ENCODE measurements around the gene DARS1.

DARS1 gene

GRCh38 chr2:136001131-136001530 lies 15.7 kb upstream of the DARS1 start:
- Histone ChIP-seq H3K27me3 (ENCODE audit: control insufficient read depth, low read length) (no peaks in the 10 kb centered on the region), H3K4me3 (ENCODE audit: low read length) (peak overlapping the region; percentile 13), H3K9me2 (replicated peaks; ENCODE audit: control insufficient read depth, low read length) (no peaks in the 10 kb centered on the region), H3K4me2 (ENCODE audit: low read length) (peak overlapping the region; percentile 59), H3K79me2 (ENCODE audit: control insufficient read depth, low read length) (no peaks in the 10 kb centered on the region), H3F3A (ENCODE audit: control insufficient read depth, insufficient read depth) (peaks cover 22% of the 10 kb centered on the region), H3K9me3 (ENCODE audit: control insufficient read depth, insufficient read depth, low read length) (0 out of 2 replicates have a peak, but pooled peaks cover 2% of the 10 kb centered on the region), H4K20me1 (ENCODE audit: control insufficient read depth, insufficient read depth, low read depth, low read length) (no peaks in the 10 kb centered on the region), H3K4me1 (ENCODE audit: control insufficient read depth, low read length) (peaks cover 72% of the 10 kb centered on the region), H3K27ac (ENCODE audit: low read depth, low read length) (peak overlapping the region; percentile 22), H3K36me3 (ENCODE audit: control insufficient read depth, low read length) (peaks cover 3% of the 10 kb centered on the region; the same call in 1 of the 2 replicates)
- no peak for TF ChIP-seq EZH2phosphoT487 (IDR thresholded peaks at IDR 0.05; ENCODE audit: borderline replicate concordance, low read length)
- TF ChIP-seq, protein P1, sequence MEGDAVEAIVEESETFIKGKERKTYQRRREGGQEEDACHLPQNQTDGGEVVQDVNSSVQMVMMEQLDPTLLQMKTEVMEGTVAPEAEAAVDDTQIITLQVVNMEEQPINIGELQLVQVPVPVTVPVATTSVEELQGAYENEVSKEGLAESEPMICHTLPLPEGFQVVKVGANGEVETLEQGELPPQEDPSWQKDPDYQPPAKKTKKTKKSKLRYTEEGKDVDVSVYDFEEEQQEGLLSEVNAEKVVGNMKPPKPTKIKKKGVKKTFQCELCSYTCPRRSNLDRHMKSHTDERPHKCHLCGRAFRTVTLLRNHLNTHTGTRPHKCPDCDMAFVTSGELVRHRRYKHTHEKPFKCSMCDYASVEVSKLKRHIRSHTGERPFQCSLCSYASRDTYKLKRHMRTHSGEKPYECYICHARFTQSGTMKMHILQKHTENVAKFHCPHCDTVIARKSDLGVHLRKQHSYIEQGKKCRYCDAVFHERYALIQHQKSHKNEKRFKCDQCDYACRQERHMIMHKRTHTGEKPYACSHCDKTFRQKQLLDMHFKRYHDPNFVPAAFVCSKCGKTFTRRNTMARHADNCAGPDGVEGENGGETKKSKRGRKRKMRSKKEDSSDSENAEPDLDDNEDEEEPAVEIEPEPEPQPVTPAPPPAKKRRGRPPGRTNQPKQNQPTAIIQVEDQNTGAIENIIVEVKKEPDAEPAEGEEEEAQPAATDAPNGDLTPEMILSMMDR (IDR thresholded peaks at IDR 0.05; ENCODE audit: low read depth, low read length, poor library complexity, severe bottlenecking): no peak

GRCh38 chr2:136000502-136000901 lies 15.1 kb upstream of the DARS1 start:
- peaks cover 22% of the 10 kb centered on the region for H3F3A ChIP-seq (ENCODE audit: control insufficient read depth, insufficient read depth)
- H3K4me1 ChIP-seq (ENCODE audit: control insufficient read depth, low read length): peaks cover 65% of the 10 kb centered on the region
- H3K4me2 ChIP-seq (ENCODE audit: low read length): peak overlapping the region; percentile 59
- H3K79me2 ChIP-seq (ENCODE audit: control insufficient read depth, low read length): no peaks in the 10 kb centered on the region
- H3K27ac ChIP-seq (ENCODE audit: low read depth, low read length): peak overlapping the region; percentile 22; the same call in 1 of the 2 replicates
- TF ChIP-seq, protein P1 (IDR thresholded peaks at IDR 0.05; ENCODE audit: low read depth, low read length, poor library complexity, severe bottlenecking): no peak
- no peak for TF ChIP-seq EZH2phosphoT487 (IDR thresholded peaks at IDR 0.05; ENCODE audit: borderline replicate concordance, low read length)
- no peaks in the 10 kb centered on the region for H4K20me1 ChIP-seq (ENCODE audit: control insufficient read depth, insufficient read depth, low read depth, low read length)
- H3K9me3 ChIP-seq (ENCODE audit: control insufficient read depth, insufficient read depth, low read length): 0 out of 2 replicates have a peak, but pooled peaks cover 3% of the 10 kb centered on the region
- H3K36me3 ChIP-seq (ENCODE audit: control insufficient read depth, low read length): peaks cover 3% of the 10 kb centered on the region; the same call in 1 of the 2 replicates
- H3K9me2 ChIP-seq (replicated peaks; ENCODE audit: control insufficient read depth, low read length): no peaks in the 10 kb centered on the region
- H3K4me3 ChIP-seq (ENCODE audit: low read length): peak overlapping the region; percentile 14; the same call in 1 of the 2 replicates
- H3K27me3 ChIP-seq (ENCODE audit: control insufficient read depth, low read length): no peaks in the 10 kb centered on the region

DNA sequence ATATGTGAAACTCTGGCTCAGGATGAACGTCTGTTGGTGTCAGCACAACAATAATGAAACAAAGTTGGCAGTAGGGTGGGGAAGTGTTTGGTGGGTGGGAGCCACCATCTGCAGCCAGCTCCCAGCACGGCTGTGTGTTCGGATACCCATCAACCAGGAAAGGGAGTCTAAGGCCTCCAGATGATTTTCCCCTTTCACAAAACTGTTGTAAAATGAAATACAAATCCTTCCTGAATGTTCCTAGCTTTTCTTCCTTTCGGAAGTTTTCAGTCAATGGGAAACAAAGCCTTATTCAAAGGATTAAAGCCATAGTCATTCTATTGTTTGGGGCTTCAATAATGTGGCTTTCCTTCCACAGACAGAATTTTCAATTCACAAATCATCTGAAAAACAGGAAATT lies 14.5 kb upstream of the DARS1 start:
- H3K4me1 ChIP-seq (ENCODE audit: control insufficient read depth, low read length): peaks cover 62% of the 10 kb centered on the region
- H4K20me1 ChIP-seq (ENCODE audit: control insufficient read depth, insufficient read depth, low read depth, low read length): no peaks in the 10 kb centered on the region
- TF ChIP-seq EZH2phosphoT487 (IDR thresholded peaks at IDR 0.05; ENCODE audit: borderline replicate concordance, low read length): no peak
- TF ChIP-seq, protein P1 (IDR thresholded peaks at IDR 0.05; ENCODE audit: low read depth, low read length, poor library complexity, severe bottlenecking): no peak
- H3K27me3 ChIP-seq (ENCODE audit: control insufficient read depth, low read length): no peaks in the 10 kb centered on the region
- peak overlapping the region; percentile 59 for H3K4me2 ChIP-seq (ENCODE audit: low read length)
- H3K36me3 ChIP-seq (ENCODE audit: control insufficient read depth, low read length): peaks cover 3% of the 10 kb centered on the region; the same call in 1 of the 2 replicates
- H3K9me3 ChIP-seq (ENCODE audit: control insufficient read depth, insufficient read depth, low read length): 0 out of 2 replicates have a peak, but pooled peaks cover 3% of the 10 kb centered on the region
- peaks cover 22% of the 10 kb centered on the region for H3F3A ChIP-seq (ENCODE audit: control insufficient read depth, insufficient read depth)
- H3K79me2 ChIP-seq (ENCODE audit: control insufficient read depth, low read length): no peaks in the 10 kb centered on the region
- H3K9me2 ChIP-seq (replicated peaks; ENCODE audit: control insufficient read depth, low read length): no peaks in the 10 kb centered on the region
- no peak overlapping the region for H3K4me3 ChIP-seq (ENCODE audit: low read length)
- H3K27ac ChIP-seq (ENCODE audit: low read depth, low read length): no peak overlapping the region

Data from DOHH2 (cell line).